K562 (cell line): ENCODE data around the gene MAPT.

Experiments used
- EZH2 ChIP-seq: IDR thresholded peaks from 2 replicates; pipeline ENCODE4 v1.6.1; 2012; ENCODE audit warnings: low read depth, mild to moderate bottlenecking, inconsistent platforms, low read length, borderline replicate concordance
- FUS ChIP-seq: fragments of 200-400 bp; formaldehyde crosslinking; optimal IDR thresholded peaks from 2 replicates; pipeline ENCODE3; 2017; ENCODE audit warnings: low read depth, low read length
- GATA2 ChIP-seq: sonication (generic); formaldehyde crosslinking; IDR thresholded peaks from 2 replicates; pipeline ENCODE4 v1.4.0; 2020; ENCODE audit warnings: mild to moderate bottlenecking, missing genetic modification reagents
- MED1 ChIP-seq: sonication (generic); formaldehyde crosslinking; IDR thresholded peaks from 2 replicates; pipeline ENCODE4 v1.8.1; 2023; ENCODE audit warnings: missing genetic modification reagents, borderline replicate concordance
- MYC ChIP-seq, 2 experiments: fragments of 250-450 bp in 1 of 2; sonication (Bioruptor Pico) in 1 of 2; IDR thresholded peaks; 2 replicates each; pipeline versions ENCODE4 v1.5.1 to v1.6.1; 2012 to 2021; ENCODE audit warnings: low read depth in 2 of 2, borderline replicate concordance in 1 of 2, improper control_type of control experiment in 1 of 2, low read length in 1 of 2, mild to moderate bottlenecking in 1 of 2, moderate library complexity in 1 of 2
- POLR2A ChIP-seq: fragments of 450-650 bp; conservative IDR thresholded peaks from 2 replicates; pipeline ENCODE4 v1.6.1; 2016
- RAD21 ChIP-seq, 2 experiments: fragments of 250-450 bp in 1 of 2; fragments of 450-650 bp in 1 of 2; sonication (Bioruptor Pico) in 1 of 2; formaldehyde crosslinking in 1 of 2; IDR thresholded peaks in 1 of 2; conservative IDR thresholded peaks in 1 of 2; 2 replicates each; pipeline versions ENCODE4 v1.4.0 to v1.8.0; 2020 to 2022; ENCODE audit warnings: mild to moderate bottlenecking in 2 of 2, moderate library complexity in 1 of 2
- RBM22 ChIP-seq: fragments of 200-400 bp; formaldehyde crosslinking; IDR thresholded peaks from 2 replicates; pipeline ENCODE4 v1.6.1; 2018; ENCODE audit warnings: low read length, low read depth; ENCODE audit not compliant: poor library complexity, severe bottlenecking
- YBX1 ChIP-seq: fragments of 450-650 bp; IDR thresholded peaks from 2 replicates; pipeline ENCODE4 v1.7.1; 2016; ENCODE audit warnings: mild to moderate bottlenecking
- ZBTB7A ChIP-seq: IDR thresholded peaks from 2 replicates; pipeline ENCODE4 v1.6.1; 2011; ENCODE audit warnings: low read depth, mild to moderate bottlenecking, low read length, moderate library complexity, borderline replicate concordance; ENCODE audit not compliant: control insufficient read depth
- ZBTB8A ChIP-seq: fragments of 450-650 bp; IDR thresholded peaks from 2 replicates; pipeline ENCODE4 v1.6.1; 2018; ENCODE audit warnings: mild to moderate bottlenecking, moderate library complexity; ENCODE audit not compliant: partially characterized antibody
- ZNF239 ChIP-seq: fragments of 250-450 bp; sonication (Bioruptor Pico); IDR thresholded peaks from 2 replicates; pipeline ENCODE4 v1.4.0; 2020; ENCODE audit warnings: mild to moderate bottlenecking
- TF ChIP-seq, protein P1 (sequence below), 3 experiments: IDR thresholded peaks in 2 of 3; conservative IDR thresholded peaks in 1 of 3; 2 replicates each; pipeline ENCODE4 v1.5.1; 2011 to 2012; ENCODE audit warnings: low read length in 3 of 3, mild to moderate bottlenecking in 3 of 3, control low read depth in 2 of 3, improper control_type of control experiment in 1 of 3, inconsistent platforms in 1 of 3, low read depth in 1 of 3, mixed read lengths in 1 of 3, moderate library complexity in 1 of 3; ENCODE audit not compliant: insufficient read depth in 2 of 3

DNA sequence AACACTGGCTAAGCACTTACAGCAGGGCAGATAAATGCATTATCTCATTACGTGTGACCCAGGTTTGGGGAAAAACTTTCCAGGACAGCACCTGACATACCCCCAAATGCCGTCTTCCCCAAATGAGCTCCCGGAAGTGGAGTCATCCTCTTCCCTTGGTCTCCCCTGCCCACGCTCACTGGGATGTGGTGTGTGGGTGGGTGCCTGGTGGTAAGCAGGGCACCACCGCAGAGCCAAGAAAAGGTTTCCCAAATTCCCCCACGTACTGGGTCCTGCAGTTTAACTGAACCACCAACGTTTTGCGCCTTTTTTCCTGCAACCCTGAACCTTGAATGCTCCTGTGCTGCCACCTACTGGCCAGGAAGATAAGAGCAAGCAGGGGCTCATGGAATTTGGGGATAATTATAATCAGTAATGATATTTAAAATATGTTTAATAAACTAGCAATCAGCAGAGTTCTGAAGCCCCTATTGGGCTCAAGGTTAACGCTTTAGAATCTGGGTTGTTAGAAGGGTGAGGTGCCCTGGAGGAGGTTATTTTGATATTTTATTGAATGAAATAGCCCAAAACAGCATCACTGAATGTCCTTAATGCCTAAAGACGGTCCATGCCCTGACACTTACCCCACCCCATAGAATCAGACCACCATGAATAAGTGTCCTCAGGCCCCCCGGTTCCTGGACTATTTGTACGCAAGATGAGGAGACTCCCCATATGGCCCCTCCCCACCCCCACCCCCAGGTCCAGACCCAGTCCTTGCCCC, 41.6 kb upstream of the MAPT start:
- TF ChIP-seq POLR2A = no peak
- TF ChIP-seq MED1 = no peak
- TF ChIP-seq EZH2 = no peak
- no peak for TF ChIP-seq GATA2 (CRISPR knock-in tag)
- TF ChIP-seq MYC (IDR thresholded peaks at IDR 0.05; ENCODE audit: low read depth, low read length) = no peak
- TF ChIP-seq MYC (CRISPR knock-in tag; IDR thresholded peaks at IDR 0.05; ENCODE audit: borderline replicate concordance, low read depth) = no peak
- TF ChIP-seq, protein P1, sequence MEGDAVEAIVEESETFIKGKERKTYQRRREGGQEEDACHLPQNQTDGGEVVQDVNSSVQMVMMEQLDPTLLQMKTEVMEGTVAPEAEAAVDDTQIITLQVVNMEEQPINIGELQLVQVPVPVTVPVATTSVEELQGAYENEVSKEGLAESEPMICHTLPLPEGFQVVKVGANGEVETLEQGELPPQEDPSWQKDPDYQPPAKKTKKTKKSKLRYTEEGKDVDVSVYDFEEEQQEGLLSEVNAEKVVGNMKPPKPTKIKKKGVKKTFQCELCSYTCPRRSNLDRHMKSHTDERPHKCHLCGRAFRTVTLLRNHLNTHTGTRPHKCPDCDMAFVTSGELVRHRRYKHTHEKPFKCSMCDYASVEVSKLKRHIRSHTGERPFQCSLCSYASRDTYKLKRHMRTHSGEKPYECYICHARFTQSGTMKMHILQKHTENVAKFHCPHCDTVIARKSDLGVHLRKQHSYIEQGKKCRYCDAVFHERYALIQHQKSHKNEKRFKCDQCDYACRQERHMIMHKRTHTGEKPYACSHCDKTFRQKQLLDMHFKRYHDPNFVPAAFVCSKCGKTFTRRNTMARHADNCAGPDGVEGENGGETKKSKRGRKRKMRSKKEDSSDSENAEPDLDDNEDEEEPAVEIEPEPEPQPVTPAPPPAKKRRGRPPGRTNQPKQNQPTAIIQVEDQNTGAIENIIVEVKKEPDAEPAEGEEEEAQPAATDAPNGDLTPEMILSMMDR (IDR thresholded peaks at IDR 0.05 in 2 of 3, conservative IDR thresholded peaks at IDR 0.05 in 1 of 3; ENCODE audit: insufficient read depth in 2 of 3, low read depth in 1 of 3, low read length in 3 of 3) = peak; percentile 88 to 96 (median 90)
- no peak for TF ChIP-seq ZBTB8A
- no peak for TF ChIP-seq ZNF239 (CRISPR knock-in tag)
- no peak for TF ChIP-seq YBX1
- TF ChIP-seq RBM22 = no peak
- TF ChIP-seq FUS = no peak
- TF ChIP-seq RAD21 (CRISPR knock-in tag; conservative IDR thresholded peaks at IDR 0.05 in 1 of 2, IDR thresholded peaks at IDR 0.05 in 1 of 2) = peak; percentile 72 to 81
- TF ChIP-seq ZBTB7A = no peak
